Neural progenitor cell (in vitro differentiated cells): ENCODE results near the gene TIGD3.

Experiments used
- EZH2phosphoT487 ChIP-seq: fragments of 200-600 bp; sonication (generic); IDR thresholded peaks from 2 replicates; pipeline ENCODE4 v1.6.1; 2017; ENCODE audit warnings: antibody characterized with exemption
- TF ChIP-seq, protein P1 (sequence below): fragments of 200-600 bp; sonication (generic); IDR thresholded peaks from 2 replicates; pipeline ENCODE4 v1.5.1; 2017; ENCODE audit warnings: antibody characterized with exemption, mild to moderate bottlenecking

DNA sequence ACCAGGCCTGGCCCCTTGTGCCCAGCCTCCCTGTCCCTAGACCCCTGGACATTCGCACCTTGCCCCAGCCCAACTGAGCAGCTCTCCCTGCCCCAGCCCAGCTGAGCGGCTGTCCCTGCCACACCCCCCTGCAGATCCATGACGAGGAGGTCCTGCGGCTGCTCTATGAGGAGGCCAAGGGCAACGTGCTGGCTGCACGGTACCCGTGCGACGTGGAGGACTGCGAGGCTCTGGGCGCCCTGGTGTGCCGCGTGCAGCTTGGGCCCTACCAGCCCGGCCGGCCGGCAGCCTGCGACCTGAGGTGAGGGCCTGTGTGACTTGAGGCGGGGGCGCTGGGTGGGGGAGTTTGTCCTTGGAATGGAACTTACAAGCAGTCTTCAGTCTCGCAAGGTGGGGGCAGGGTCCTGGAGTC lies 39.6 kb downstream of the TIGD3 start:
- TF ChIP-seq EZH2phosphoT487: no peak
- TF ChIP-seq, protein P1, sequence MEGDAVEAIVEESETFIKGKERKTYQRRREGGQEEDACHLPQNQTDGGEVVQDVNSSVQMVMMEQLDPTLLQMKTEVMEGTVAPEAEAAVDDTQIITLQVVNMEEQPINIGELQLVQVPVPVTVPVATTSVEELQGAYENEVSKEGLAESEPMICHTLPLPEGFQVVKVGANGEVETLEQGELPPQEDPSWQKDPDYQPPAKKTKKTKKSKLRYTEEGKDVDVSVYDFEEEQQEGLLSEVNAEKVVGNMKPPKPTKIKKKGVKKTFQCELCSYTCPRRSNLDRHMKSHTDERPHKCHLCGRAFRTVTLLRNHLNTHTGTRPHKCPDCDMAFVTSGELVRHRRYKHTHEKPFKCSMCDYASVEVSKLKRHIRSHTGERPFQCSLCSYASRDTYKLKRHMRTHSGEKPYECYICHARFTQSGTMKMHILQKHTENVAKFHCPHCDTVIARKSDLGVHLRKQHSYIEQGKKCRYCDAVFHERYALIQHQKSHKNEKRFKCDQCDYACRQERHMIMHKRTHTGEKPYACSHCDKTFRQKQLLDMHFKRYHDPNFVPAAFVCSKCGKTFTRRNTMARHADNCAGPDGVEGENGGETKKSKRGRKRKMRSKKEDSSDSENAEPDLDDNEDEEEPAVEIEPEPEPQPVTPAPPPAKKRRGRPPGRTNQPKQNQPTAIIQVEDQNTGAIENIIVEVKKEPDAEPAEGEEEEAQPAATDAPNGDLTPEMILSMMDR: no peak
